GM10266 (cell line): ENCODE measurements around the gene ACSM6.
A peak's percentile ranks its signal among the peaks of the same experiment; 100 is the strongest.
"Not testable (repeated sequence)": the region's sequence is repeated elsewhere in the genome, so short reads cannot be mapped to it uniquely, and the experiment has no call there.

ENCODE experiments used
- DNase-seq: peaks from one replicate; pipeline ENCODE4 v3.0.0; 2012; ENCODE audit errors: extremely low spot score
- TF ChIP-seq, protein P1 (sequence below): IDR thresholded peaks from 2 replicates; pipeline ENCODE4 v1.5.1; 2012; ENCODE audit warnings: mild to moderate bottlenecking, low read depth; ENCODE audit not compliant: control insufficient read depth, insufficient read depth; ENCODE audit errors: missing control alignments

The ACSM6 gene

DNA sequence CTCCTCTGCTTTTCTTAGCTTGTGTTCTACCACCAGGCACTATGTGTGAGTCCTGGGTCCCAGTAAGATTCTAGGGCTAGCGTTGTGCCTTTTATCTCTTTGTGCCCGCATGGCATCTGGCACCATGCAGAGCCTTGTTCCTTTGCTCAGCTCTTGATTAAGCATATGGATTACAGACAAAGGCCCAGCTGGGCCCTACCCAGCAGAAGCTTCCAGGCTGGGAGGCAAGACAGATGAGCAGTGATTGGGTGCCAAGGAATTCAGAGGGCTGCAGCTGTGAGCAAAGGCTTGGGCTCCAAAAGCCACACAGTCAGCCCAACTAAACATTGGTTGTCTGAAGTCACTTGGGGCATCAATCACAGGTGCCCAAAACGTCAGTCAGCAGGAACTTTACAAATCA is 2.0 kb downstream of the ACSM6 start:
- no peak for DNase-seq
- TF ChIP-seq, protein P1, sequence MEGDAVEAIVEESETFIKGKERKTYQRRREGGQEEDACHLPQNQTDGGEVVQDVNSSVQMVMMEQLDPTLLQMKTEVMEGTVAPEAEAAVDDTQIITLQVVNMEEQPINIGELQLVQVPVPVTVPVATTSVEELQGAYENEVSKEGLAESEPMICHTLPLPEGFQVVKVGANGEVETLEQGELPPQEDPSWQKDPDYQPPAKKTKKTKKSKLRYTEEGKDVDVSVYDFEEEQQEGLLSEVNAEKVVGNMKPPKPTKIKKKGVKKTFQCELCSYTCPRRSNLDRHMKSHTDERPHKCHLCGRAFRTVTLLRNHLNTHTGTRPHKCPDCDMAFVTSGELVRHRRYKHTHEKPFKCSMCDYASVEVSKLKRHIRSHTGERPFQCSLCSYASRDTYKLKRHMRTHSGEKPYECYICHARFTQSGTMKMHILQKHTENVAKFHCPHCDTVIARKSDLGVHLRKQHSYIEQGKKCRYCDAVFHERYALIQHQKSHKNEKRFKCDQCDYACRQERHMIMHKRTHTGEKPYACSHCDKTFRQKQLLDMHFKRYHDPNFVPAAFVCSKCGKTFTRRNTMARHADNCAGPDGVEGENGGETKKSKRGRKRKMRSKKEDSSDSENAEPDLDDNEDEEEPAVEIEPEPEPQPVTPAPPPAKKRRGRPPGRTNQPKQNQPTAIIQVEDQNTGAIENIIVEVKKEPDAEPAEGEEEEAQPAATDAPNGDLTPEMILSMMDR = no peak

DNA sequence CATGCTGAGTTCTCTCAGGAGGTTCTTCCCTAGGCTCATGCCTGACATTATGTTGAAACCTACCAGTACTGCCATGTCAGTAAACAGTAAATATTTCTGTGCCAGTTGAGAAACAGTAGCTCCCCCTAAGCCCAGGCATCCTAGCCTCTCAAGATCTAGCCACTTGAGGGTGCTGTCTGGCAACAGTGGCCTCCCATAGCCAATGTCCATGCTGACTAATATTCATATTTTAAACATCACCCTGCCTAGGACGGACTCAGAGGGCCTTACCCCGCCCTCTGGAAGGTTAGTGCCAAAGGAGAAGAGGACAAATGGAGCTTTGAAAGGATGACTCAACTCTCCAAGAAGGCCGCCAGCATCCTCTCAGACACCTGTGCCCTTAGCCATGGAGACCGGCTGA is 7.7 kb downstream of the ACSM6 start:
- DNase-seq = no peak
- TF ChIP-seq, protein P1 = peak; percentile 24

DNA sequence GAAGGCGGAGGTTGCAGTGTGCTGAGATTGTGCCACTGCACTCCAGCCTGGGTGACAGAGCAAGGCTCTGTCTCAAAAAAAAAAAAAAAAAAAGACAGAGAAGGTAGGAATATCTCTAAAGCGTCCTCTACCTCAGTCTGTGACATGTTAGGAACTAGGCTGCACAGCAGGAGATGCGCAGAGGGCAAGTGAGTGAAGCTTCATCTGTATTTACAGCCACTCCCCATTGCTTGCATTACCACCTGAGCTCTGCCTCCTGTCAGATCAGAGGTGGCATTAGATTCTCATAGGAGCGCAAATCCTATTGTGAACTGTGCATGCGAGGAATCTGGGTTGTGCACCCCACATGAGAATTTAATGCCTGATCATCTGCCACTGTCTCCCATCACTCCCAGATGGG is 8.8 kb downstream of the ACSM6 start:
- DNase-seq = not testable (repeated sequence)

DNA sequence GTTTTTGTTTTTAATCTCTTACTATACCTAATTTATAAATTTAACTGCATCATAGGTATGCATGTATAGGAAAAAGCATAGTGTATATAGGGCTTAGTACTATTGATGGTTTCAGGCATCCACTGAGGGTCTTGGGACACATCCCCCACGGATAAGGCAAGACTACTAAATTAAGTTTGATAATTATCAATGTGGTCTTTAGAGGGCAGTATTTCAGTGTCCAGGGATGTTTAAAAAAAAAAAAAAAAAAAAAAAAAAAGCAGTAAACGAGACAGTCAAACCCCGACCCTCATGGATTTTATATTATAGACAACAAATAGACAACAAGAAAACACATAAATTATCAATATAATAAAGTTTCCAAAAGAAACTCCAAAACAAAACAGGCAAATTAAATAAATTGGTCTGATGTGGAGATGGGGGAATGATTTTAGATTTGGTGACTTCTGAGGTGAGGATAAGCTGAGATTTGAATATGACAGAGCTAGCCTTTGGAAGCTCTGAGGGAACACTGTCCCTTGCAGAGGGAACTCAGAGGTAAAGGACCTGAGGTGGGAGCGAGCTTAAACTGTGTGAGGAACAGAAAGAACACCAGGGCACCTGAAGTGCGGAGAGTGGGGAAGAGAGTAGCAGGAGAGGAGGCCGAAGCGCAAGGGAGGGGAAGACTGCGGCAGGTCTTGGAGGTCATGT is 14.8 kb downstream of the ACSM6 start:
- no peak for DNase-seq
- TF ChIP-seq, protein P1 = no peak

DNA sequence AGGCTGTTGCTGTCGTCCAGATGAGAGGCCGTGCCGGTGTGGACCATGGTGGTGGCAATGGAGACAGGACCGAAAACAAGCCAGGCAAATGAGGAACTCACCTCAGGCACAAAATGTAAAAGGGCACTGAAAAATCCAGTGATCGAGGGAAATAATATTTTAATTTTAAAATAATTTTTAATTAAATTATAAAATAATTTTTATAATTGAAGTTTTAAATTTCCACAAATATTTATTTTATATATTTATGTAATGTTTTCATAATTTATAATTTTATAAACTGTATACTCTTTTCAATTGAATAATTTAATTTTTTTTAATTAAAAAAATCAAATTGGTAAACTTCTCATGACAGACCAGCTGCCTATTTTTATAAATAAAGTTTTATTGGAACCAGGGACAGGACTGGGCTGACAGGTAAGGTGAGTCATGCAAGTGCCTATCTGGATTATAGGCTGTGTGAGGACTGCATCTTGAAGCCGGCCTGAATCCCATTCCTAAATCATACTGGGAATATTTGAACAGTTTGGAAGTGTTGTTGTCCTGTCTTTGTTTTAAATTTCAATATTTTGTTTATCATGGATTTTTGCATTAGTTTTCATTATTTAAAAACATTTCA is 15.6 kb downstream of the ACSM6 start:
- TF ChIP-seq, protein P1 = no peak
- DNase-seq = no peak

DNA sequence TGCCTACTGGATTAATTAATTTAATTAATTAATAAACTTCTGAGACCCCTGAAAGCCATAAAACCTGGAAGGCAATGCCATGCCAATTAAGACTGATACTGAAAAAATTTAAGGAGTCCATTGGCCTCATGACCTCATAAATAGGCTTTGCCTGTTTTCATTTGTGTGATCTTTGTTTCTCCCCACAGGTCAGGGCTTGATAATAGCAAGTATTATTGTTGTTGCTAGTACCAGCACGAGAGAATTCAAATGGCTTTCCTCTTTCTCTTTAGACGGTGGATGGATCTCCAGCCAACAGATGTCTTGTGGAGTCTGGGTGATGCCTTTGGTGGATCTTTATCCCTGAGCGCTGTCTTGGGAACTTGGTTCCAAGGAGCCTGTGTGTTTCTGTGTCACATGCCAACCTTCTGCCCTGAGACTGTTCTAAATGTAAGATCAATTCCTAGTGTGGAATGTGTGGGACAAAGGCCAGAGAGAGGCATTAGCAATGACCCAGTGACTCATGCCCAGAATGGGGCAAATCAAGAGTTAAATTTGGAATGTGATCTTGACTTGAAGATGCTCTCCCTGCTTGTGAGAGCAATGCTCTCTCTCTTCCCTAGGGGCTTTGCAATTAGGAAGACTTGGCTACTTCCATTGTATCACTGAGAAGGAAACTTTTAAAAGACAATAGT is 17.7 kb downstream of the ACSM6 start:
- TF ChIP-seq, protein P1 = no peak
- DNase-seq = no peak

DNA sequence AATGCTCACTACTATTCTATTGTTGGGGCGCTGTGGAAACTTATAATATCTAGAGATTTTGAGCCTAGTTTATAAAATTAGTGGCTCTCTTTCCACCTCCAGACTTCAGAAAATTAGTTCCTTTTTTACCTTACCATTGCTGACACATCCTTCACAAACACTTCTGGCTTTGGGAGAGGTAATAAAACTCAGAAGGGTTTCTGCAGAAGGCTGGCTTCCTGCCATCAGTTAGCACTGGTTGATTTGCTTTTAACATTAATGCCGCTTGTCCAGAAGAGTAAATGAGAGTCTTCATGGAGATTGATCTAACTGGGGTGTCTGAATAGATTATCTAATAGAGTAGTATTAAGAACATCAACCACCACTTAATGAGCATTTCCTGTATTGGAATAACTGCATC is 20.3 kb downstream of the ACSM6 start:
- DNase-seq = no peak
- TF ChIP-seq, protein P1 = no peak
